Mammary epithelial cell (primary cell): ENCODE data around the gene CHD1L.

Source experiments
- CTCF ChIP-seq, 2 donors: IDR thresholded peaks in 1 of 2; conservative IDR thresholded peaks in 1 of 2; 2 replicates each; pipeline ENCODE4 v1.5.1; 2011 to 2012; ENCODE audit warnings: inconsistent platforms in 2 of 2, low read length in 2 of 2, mild to moderate bottlenecking in 2 of 2, control low read depth in 1 of 2, low read depth in 1 of 2; ENCODE audit not compliant: insufficient read depth in 1 of 2; ENCODE audit errors: extremely low read depth in 1 of 2
- EZH2 ChIP-seq: IDR thresholded peaks from 2 replicates; pipeline ENCODE4 v1.6.1; 2012; ENCODE audit warnings: low read length, inconsistent platforms, borderline replicate concordance

- TF ChIP-seq CTCF (conservative IDR thresholded peaks at IDR 0.05 in 1 of 2, IDR thresholded peaks at IDR 0.05 in 1 of 2; ENCODE audit: extremely low read depth in 1 of 2, insufficient read depth in 1 of 2, low read depth in 1 of 2, low read length in 2 of 2) (no peak), EZH2 (no peak)
Measured at GRCh38 chr1:147241934-147242448, 493 bp upstream of the CHD1L start.
